Measurements from ENCODE around the gene ADCK1. TPM values are rescaled to one million over a fixed set of nuclear protein-coding genes. Genes with fewer than 3 reads are reported as not detected.

The ADCK1 gene
- total RNA-seq, 1 experiment from 2014 or later: 12.2 TPM

DNA sequence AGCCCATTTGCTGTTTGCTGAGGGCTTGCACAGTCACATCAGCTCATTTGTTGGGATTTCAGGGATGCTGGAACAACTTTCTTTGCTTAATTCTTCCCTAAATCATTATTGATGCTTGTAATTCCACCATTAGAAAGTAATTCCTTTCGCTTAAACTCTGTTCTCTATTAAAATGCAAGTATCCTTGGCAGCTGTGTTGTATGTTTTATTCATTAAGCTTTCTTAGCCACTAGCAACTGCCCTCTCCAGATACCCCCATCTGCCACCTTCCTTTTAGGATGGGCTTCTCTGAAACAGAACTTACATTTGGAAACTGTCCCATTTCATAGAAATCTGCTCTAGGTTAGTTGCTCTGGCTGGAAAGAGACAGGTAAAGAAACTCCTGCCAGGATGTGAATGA lies 43.7 kb downstream of the ADCK1 start:
- Histone ChIP-seq H3K56ac (ENCODE audit: insufficient read length, low read depth, low read length) (no peak overlapping the region), H4K8ac (replicated peaks; ENCODE audit: insufficient read length, low read depth, low read length) (no peak overlapping the region), H2BK20ac (ENCODE audit: low read depth, low read length, poor library complexity, severe bottlenecking) (no peak overlapping the region), H2BK5ac (ENCODE audit: insufficient read length, low read length) (no peak overlapping the region), H3K14ac (ENCODE audit: insufficient read depth, low read length) (no peak overlapping the region), H2BK120ac (ENCODE audit: low read depth, low read length, poor library complexity, severe bottlenecking) (no peak overlapping the region), H3K79me1 (ENCODE audit: insufficient read depth, low read depth, low read length, poor library complexity, severe bottlenecking) (no peaks in the 10 kb centered on the region), H4K20me1 (ENCODE audit: control insufficient read depth, insufficient read depth, insufficient read length) (no peaks in the 10 kb centered on the region), H3K18ac (ENCODE audit: insufficient read length, low read depth, low read length) (no peak overlapping the region), H3K23me2 (ENCODE audit: insufficient read length, low read depth, low read length, poor library complexity, severe bottlenecking) (no peaks in the 10 kb centered on the region), H2BK12ac (ENCODE audit: insufficient read length, low read depth, low read length) (no peak overlapping the region), H3K27me3 (ENCODE audit: insufficient read depth, low read length) (no peaks in the 10 kb centered on the region), H3K9me3 (ENCODE audit: control insufficient read depth, low read depth, low read length) (no peaks in the 10 kb centered on the region), H3K27ac (ENCODE audit: insufficient read length, low read depth, low read length) (no peak overlapping the region), H4K5ac (ENCODE audit: insufficient read length, low read depth, low read length) (no peak overlapping the region), H3K9ac (ENCODE audit: extremely low read depth, insufficient read length, low read length) (no peak overlapping the region), H3K4me1 (ENCODE audit: insufficient read depth, low read length) (no peaks in the 10 kb centered on the region), H4K91ac (ENCODE audit: insufficient read length, low read depth, low read length) (no peak overlapping the region), H3K79me2 (ENCODE audit: insufficient read depth, low read length) (no peaks in the 10 kb centered on the region), H3T11ph (ENCODE audit: low read length) (no peak overlapping the region), H3K4ac (ENCODE audit: low read depth, low read length) (no peak overlapping the region), H3K23ac (ENCODE audit: insufficient read length, low read depth, low read length) (no peak overlapping the region), H2AK5ac (ENCODE audit: insufficient read length, low read length) (no peak overlapping the region), H3K4me2 (ENCODE audit: insufficient read depth, insufficient read length, low read length) (no peak overlapping the region), H2AFZ (ENCODE audit: low read length) (no peak overlapping the region), H2BK15ac (ENCODE audit: low read depth, low read length) (no peak overlapping the region)
- Mint-ChIP-seq H3K4me1 (peaks cover 0 to 8% of the 10 kb centered on the region in 2 experiments; a peak in 2 of 4 replicates), H3K4me3 (no peak overlapping the region), H3K27ac (no peak overlapping the region; a peak in 1 of 7 replicates), H3K36me3 (ENCODE audit: insufficient read depth in 1 of 3, low read depth in 3 of 3) (peaks cover 0 to 3% (median 0%) of the 10 kb centered on the region in 3 experiments; a peak in 3 of 7 replicates), H3K27me3 (ENCODE audit: low read depth) (no peaks in the 10 kb centered on the region), H3K9me3 (peaks cover 0 to 3% of the 10 kb centered on the region in 2 experiments; a peak in 1 of 5 replicates)
- WGBS (ENCODE audit: extremely low coverage, insufficient read length, low lambda C conversion rate): no CpG with 5 or more reads among the region's 1 CpG
- no peak for DNase-seq
- TF ChIP-seq, protein P1, sequence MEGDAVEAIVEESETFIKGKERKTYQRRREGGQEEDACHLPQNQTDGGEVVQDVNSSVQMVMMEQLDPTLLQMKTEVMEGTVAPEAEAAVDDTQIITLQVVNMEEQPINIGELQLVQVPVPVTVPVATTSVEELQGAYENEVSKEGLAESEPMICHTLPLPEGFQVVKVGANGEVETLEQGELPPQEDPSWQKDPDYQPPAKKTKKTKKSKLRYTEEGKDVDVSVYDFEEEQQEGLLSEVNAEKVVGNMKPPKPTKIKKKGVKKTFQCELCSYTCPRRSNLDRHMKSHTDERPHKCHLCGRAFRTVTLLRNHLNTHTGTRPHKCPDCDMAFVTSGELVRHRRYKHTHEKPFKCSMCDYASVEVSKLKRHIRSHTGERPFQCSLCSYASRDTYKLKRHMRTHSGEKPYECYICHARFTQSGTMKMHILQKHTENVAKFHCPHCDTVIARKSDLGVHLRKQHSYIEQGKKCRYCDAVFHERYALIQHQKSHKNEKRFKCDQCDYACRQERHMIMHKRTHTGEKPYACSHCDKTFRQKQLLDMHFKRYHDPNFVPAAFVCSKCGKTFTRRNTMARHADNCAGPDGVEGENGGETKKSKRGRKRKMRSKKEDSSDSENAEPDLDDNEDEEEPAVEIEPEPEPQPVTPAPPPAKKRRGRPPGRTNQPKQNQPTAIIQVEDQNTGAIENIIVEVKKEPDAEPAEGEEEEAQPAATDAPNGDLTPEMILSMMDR (conservative IDR thresholded peaks at IDR 0.05): no peak
